ENCODE results near the gene MAL. TPM values are rescaled to one million over a fixed set of nuclear protein-coding genes. Genes with fewer than 3 reads are reported as not detected.

MAL gene
- total RNA-seq, 1 donor from 2014 or later, result not detected

GRCh38 chr2:94987074-94988020 is 38.2 kb upstream of the MAL start:
- Mint-ChIP-seq H3K9me3 (no peaks in the 10 kb centered on the region), H3K27ac (no peak overlapping the region), H3K36me3 (ENCODE audit: low read depth) (no peaks in the 10 kb centered on the region), H3K4me1 (no peaks in the 10 kb centered on the region), H3K27me3 (peaks cover 4% of the 10 kb centered on the region), H3K4me3 (no peak overlapping the region)
- intact Hi-C loops (cut with micrococcal nuclease), result no loop called here
- ChIA-PET POLR2A (no interaction called here), CTCF (no interaction called here)
- TF ChIP-seq, protein P1, sequence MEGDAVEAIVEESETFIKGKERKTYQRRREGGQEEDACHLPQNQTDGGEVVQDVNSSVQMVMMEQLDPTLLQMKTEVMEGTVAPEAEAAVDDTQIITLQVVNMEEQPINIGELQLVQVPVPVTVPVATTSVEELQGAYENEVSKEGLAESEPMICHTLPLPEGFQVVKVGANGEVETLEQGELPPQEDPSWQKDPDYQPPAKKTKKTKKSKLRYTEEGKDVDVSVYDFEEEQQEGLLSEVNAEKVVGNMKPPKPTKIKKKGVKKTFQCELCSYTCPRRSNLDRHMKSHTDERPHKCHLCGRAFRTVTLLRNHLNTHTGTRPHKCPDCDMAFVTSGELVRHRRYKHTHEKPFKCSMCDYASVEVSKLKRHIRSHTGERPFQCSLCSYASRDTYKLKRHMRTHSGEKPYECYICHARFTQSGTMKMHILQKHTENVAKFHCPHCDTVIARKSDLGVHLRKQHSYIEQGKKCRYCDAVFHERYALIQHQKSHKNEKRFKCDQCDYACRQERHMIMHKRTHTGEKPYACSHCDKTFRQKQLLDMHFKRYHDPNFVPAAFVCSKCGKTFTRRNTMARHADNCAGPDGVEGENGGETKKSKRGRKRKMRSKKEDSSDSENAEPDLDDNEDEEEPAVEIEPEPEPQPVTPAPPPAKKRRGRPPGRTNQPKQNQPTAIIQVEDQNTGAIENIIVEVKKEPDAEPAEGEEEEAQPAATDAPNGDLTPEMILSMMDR (IDR thresholded peaks at IDR 0.05), result no peak
- ATAC-seq (ENCODE audit: low read depth) (no peak), DNase-seq (no peak)

DNA sequence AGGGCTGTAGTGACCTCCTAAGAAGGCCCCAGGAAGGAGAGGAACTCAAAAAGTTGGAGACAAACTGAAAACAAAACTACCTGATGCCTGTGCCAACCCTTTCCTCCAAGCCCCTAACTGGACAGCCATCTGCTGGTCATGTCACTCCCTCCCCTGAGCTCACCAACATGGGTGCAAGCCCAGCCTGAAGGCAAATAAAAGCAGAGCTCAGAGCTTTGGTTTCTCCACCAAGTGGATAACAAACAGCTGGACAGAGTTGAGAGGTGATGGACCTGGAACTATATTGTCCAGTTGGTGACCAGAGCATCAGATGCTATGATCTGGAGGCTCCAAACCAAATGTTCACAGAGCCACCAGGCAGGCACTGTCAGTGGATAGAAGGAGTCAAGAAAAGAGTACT is 34.6 kb upstream of the MAL start:
- Mint-ChIP-seq H3K27me3 (peaks cover 5% of the 10 kb centered on the region), H3K9me3 (no peaks in the 10 kb centered on the region), H3K36me3 (ENCODE audit: low read depth) (no peaks in the 10 kb centered on the region), H3K27ac (no peak overlapping the region), H3K4me3 (no peak overlapping the region), H3K4me1 (no peaks in the 10 kb centered on the region)
- no peak for DNase-seq
- intact Hi-C loops (cut with micrococcal nuclease), result no loop called here
- ChIA-PET POLR2A (no interaction called here), CTCF (no interaction called here)
- TF ChIP-seq, protein P1 (IDR thresholded peaks at IDR 0.05), result no peak
- no peak for ATAC-seq (ENCODE audit: low read depth)

- DNase-seq (no peak), ATAC-seq (ENCODE audit: low read depth) (no peak)
- intact Hi-C loops (cut with micrococcal nuclease), result no loop called here
- peaks cover 10% of the 10 kb centered on the region for H3K27me3 Mint-ChIP-seq
- no peaks in the 10 kb centered on the region for H3K4me1 Mint-ChIP-seq
- H3K36me3 Mint-ChIP-seq (ENCODE audit: low read depth), result no peaks in the 10 kb centered on the region
- H3K4me3 Mint-ChIP-seq, result no peak overlapping the region
- no peak overlapping the region for H3K27ac Mint-ChIP-seq
- CTCF ChIA-PET, result no interaction called here
- H3K9me3 Mint-ChIP-seq, result no peaks in the 10 kb centered on the region
- TF ChIP-seq, protein P1 (IDR thresholded peaks at IDR 0.05), result no peak
- POLR2A ChIA-PET, result no interaction called here
These were observed 33.1 kb upstream of the MAL start for GRCh38 chr2:94992360-94992759.

GRCh38 chr2:94993176-94994062 is 32.1 kb upstream of the MAL start:
- ATAC-seq (ENCODE audit: low read depth) (no peak), DNase-seq (no peak)
- POLR2A ChIA-PET, result no interaction called here
- Mint-ChIP-seq H3K36me3 (ENCODE audit: low read depth) (no peaks in the 10 kb centered on the region), H3K9me3 (no peaks in the 10 kb centered on the region), H3K27ac (no peak overlapping the region), H3K4me1 (no peaks in the 10 kb centered on the region), H3K27me3 (peaks cover 11% of the 10 kb centered on the region), H3K4me3 (no peak overlapping the region)
- CTCF ChIA-PET, result no interaction called here
- intact Hi-C loops (cut with micrococcal nuclease), result no loop called here
- TF ChIP-seq, protein P1 (IDR thresholded peaks at IDR 0.05), result no peak

All from activated B cell treated with CpG ODN at 0.5 μM for 24 hours (primary cell).